K562 (cell line): Measurements from ENCODE around the gene CLCN6. TPM values are rescaled to one million over a fixed set of nuclear protein-coding genes. Genes with fewer than 3 reads are reported as not detected.

ENCODE experiments used
- ARHGAP35 ChIP-seq: fragments of 450-650 bp; IDR thresholded peaks from 2 replicates; pipeline ENCODE4 v1.6.1; 2018; ENCODE audit not compliant: partially characterized antibody
- ATF2 ChIP-seq: sonication (generic); formaldehyde crosslinking; IDR thresholded peaks from 2 replicates; pipeline ENCODE4 v1.8.1; 2022; ENCODE audit warnings: missing genetic modification reagents
- BCOR ChIP-seq: fragments of 450-650 bp; IDR thresholded peaks from 2 replicates; pipeline ENCODE4 v1.6.1; 2016
- CBX5 ChIP-seq: IDR thresholded peaks from 2 replicates; pipeline ENCODE4 v1.6.1; 2014; ENCODE audit warnings: low read depth, borderline replicate concordance
- CBX8 ChIP-seq: fragments of 200-600 bp; sonication (generic); IDR thresholded peaks from 2 replicates; pipeline ENCODE4 v1.6.1; 2012; ENCODE audit warnings: borderline replicate concordance, mixed run types, low read depth, mild to moderate bottlenecking, moderate library complexity, mixed read lengths, low read length, control low read depth, inconsistent platforms; ENCODE audit not compliant: poor library complexity, severe bottlenecking; ENCODE audit errors: extremely low read depth
- EP300 ChIP-seq: IDR thresholded peaks from 2 replicates; pipeline ENCODE4 v1.6.1; 2012; ENCODE audit warnings: low read length, improper control_type of control experiment
- GABPB1 ChIP-seq: sonication (generic); formaldehyde crosslinking; IDR thresholded peaks from 2 replicates; pipeline ENCODE4 v1.8.0; 2022; ENCODE audit warnings: mild to moderate bottlenecking, missing genetic modification reagents
- GATAD2B ChIP-seq: fragments of 450-650 bp; IDR thresholded peaks from 2 replicates; pipeline ENCODE4 v1.6.1; 2017; ENCODE audit warnings: mild to moderate bottlenecking, borderline replicate concordance
- MIER1 ChIP-seq: fragments of 450-650 bp; IDR thresholded peaks from 2 replicates; pipeline ENCODE4 v1.6.1; 2016; ENCODE audit warnings: antibody characterized with exemption, mild to moderate bottlenecking, low read depth
- MTA2 ChIP-seq: fragments of 450-650 bp; IDR thresholded peaks from 2 replicates; pipeline ENCODE4 v1.6.1; 2016; ENCODE audit warnings: low read depth
- NFIX ChIP-seq: fragments of 250-450 bp; sonication (Bioruptor Pico); IDR thresholded peaks from 2 replicates; pipeline ENCODE4 v1.4.0; 2020; ENCODE audit warnings: low read depth, mild to moderate bottlenecking, moderate library complexity
- NRF1 ChIP-seq, 2 experiments: fragments of 450-650 bp; IDR thresholded peaks in 1 of 2; conservative IDR thresholded peaks in 1 of 2; 2 replicates each; pipeline ENCODE4 v1.6.1; 2014; ENCODE audit warnings: mild to moderate bottlenecking in 2 of 2
- RCOR1 ChIP-seq, 2 experiments: IDR thresholded peaks; 2 replicates each; pipeline ENCODE4 v1.6.1; 2012; ENCODE audit warnings: low read depth in 2 of 2, low read length in 2 of 2, borderline replicate concordance in 1 of 2, improper control_type of control experiment in 1 of 2
- SMARCA5 ChIP-seq: fragments of 450-650 bp; IDR thresholded peaks from 2 replicates; pipeline ENCODE4 v1.6.1; 2016
- SMARCB1 ChIP-seq: IDR thresholded peaks from 2 replicates; pipeline ENCODE4 v1.6.1; 2011; ENCODE audit warnings: improper control_type of control experiment, low read depth; ENCODE audit not compliant: insufficient read length
- SRF ChIP-seq, 2 experiments: fragments of 250-450, 450-650 bp in 1 of 2; sonication (Bioruptor Pico) in 1 of 2; sonication (generic) in 1 of 2; formaldehyde crosslinking; IDR thresholded peaks; 2 replicates each; pipeline versions ENCODE4 v1.5.0 to v1.5.1; 2020 to 2022; ENCODE audit warnings: mild to moderate bottlenecking in 1 of 2, missing genetic modification reagents in 1 of 2
- STAT5A ChIP-seq: IDR thresholded peaks from 2 replicates; pipeline ENCODE4 v1.6.1; 2012; ENCODE audit warnings: low read length, inconsistent platforms, borderline replicate concordance
- TAF7 ChIP-seq: fragments of 450-650 bp; IDR thresholded peaks from 2 replicates; pipeline ENCODE4 v1.6.1; 2016; ENCODE audit warnings: missing genetic modification characterization, missing compliant biosample characterization
- TFAP4 ChIP-seq: sonication (generic); formaldehyde crosslinking; IDR thresholded peaks from 2 replicates; pipeline ENCODE4 v1.8.0; 2022; ENCODE audit warnings: missing genetic modification reagents, mild to moderate bottlenecking, moderate library complexity, borderline replicate concordance
- THRAP3 ChIP-seq: fragments of 450-650 bp; IDR thresholded peaks from 2 replicates; pipeline ENCODE4 v1.6.1; 2016; ENCODE audit warnings: mild to moderate bottlenecking, inconsistent platforms, borderline replicate concordance
- ZNF12 ChIP-seq: sonication (generic); formaldehyde crosslinking; IDR thresholded peaks from 2 replicates; pipeline ENCODE4 v1.4.0; 2020; ENCODE audit warnings: mild to moderate bottlenecking, missing genetic modification reagents
- ZNF347 ChIP-seq: fragments of 450-650 bp; formaldehyde crosslinking; IDR thresholded peaks from 2 replicates; pipeline ENCODE4 v1.4.0; 2020; ENCODE audit warnings: low read depth, mild to moderate bottlenecking, moderate library complexity
- polyA plus RNA-seq, 8 experiments: library from polyadenylated mRNA; depleted of rRNA in 4 of 8; stranded (reverse) in 5 of 8; unstranded in 3 of 8; fragments of >200 nt; fragmentation: Nextera tagmentation in 2 of 8; fragmentation: Illumina TruSeq in 1 of 8; extraction: Ambion mirVana in 2 of 8; extraction: Trizol in 1 of 8; gene quantifications; 2 replicates each; pipeline versions ENCODE4 v1.2.1 to v1.2.3, GENCODE V29; 2011 to 2014; ENCODE audit warnings: inconsistent platforms in 1 of 8, missing spikeins in 1 of 8
- total RNA-seq, 7 experiments: library from RNA; depleted of rRNA in 6 of 7; stranded (reverse); fragments of >200 nt in 6 of 7; fragmentation: Illumina TruSeq in 2 of 7; extraction: Trizol in 2 of 7; gene quantifications; 2 replicates each; pipeline versions ENCODE4 v1.2.1 to v1.2.3, GENCODE V29; 2011 to 2021; ENCODE audit warnings: low replicate concordance in 1 of 7
- TF ChIP-seq, protein P1 (sequence below): fragments of 250-450 bp; sonication (Bioruptor Pico); IDR thresholded peaks from 2 replicates; pipeline ENCODE4 v1.8.0; 2022; ENCODE audit warnings: moderate library complexity, mild to moderate bottlenecking, inconsistent platforms
- TF ChIP-seq, protein P2 (sequence below): fragments of 450-650 bp; formaldehyde crosslinking; IDR thresholded peaks from 2 replicates; pipeline ENCODE4 v1.4.0; 2020; ENCODE audit warnings: mild to moderate bottlenecking, moderate library complexity

The CLCN6 gene
- total and polyA plus RNA-seq, 9 of the 15 experiments (the other 6 are each of a cell fraction or from before 2014, with no cell fraction given) = 2.0 to 21.8 (median 13.6) TPM

DNA sequence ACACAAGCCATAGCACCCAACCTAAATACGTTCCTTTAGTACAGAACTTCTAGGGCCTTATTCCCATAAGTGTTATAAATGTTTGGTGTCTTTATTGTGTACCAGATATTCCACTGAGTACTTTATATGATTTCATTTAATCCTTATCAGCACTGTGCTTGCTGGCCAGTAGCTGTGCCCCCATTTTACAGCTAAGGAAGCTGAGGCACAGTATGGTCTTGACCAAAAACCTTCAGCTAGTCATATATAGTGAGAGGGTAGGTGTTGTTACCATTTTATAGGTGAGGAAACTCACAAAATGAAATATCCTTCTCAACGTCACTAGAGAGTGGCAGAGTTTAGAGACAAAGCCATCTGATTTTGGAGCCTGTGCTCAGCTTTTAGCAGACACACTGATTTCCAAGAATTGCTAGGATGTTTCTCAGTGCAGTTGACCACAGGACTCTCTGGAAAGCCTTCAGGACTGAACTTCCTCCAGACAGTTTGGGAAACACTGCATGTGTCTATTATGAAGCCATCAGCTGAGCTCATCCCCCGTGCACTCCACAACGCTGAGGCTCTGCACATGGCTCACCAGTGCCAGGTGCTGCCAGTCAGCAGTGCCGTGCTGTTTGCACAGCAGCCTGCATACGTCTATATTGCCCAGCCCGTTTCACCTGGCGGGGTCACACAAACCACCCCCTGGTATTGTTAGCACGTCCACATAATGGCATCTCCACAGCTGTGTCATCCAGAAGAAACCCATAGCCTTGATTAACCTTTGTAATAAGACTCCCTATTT lies 26.1 kb downstream of the CLCN6 start (continued):
- no peak for TF ChIP-seq NRF1 (conservative IDR thresholded peaks at IDR 0.05 in 1 of 2, IDR thresholded peaks at IDR 0.05 in 1 of 2)
- TF ChIP-seq, protein P1, sequence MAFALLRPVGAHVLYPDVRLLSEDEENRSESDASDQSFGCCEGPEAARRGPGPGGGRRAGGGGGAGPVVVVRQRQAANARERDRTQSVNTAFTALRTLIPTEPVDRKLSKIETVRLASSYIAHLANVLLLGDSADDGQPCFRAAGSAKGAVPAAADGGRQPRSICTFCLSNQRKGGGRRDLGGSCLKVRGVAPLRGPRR (CRISPR knock-in tag) = no peak
- no peak for TF ChIP-seq ZNF12 (CRISPR knock-in tag)
- no peak for TF ChIP-seq GABPB1 (CRISPR knock-in tag)
- TF ChIP-seq EP300 = no peak
- no peak for TF ChIP-seq MTA2
- TF ChIP-seq MIER1 = no peak
- no peak for TF ChIP-seq STAT5A
- no peak for TF ChIP-seq CBX8
- TF ChIP-seq, protein P2, sequence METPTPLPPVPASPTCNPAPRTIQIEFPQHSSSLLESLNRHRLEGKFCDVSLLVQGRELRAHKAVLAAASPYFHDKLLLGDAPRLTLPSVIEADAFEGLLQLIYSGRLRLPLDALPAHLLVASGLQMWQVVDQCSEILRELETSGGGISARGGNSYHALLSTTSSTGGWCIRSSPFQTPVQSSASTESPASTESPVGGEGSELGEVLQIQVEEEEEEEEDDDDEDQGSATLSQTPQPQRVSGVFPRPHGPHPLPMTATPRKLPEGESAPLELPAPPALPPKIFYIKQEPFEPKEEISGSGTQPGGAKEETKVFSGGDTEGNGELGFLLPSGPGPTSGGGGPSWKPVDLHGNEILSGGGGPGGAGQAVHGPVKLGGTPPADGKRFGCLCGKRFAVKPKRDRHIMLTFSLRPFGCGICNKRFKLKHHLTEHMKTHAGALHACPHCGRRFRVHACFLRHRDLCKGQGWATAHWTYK (CRISPR knock-in tag) = no peak
- no peak for TF ChIP-seq SRF (CRISPR knock-in tag; IDR thresholded peaks at IDR 0.05)
- peak in 1 of 2 experiments; percentile 24; a peak in 1 of 4 replicates for TF ChIP-seq RCOR1 (IDR thresholded peaks at IDR 0.05; ENCODE audit: borderline replicate concordance in 1 of 2, low read depth in 2 of 2, low read length in 2 of 2)
- no peak for TF ChIP-seq ZNF347 (CRISPR knock-in tag)
- TF ChIP-seq BCOR = peak; percentile 89; the same call in 1 of the 2 replicates
- no peak for TF ChIP-seq SMARCB1
- no peak for TF ChIP-seq CBX5
- no peak for TF ChIP-seq ATF2 (CRISPR knock-in tag)
- no peak for TF ChIP-seq NFIX (CRISPR knock-in tag)
- TF ChIP-seq ARHGAP35 = no peak
- TF ChIP-seq SMARCA5 = peak; percentile 59; the same call in 1 of the 2 replicates
- TF ChIP-seq THRAP3 = no peak
- no peak for TF ChIP-seq TAF7 (tag)
- no peak for TF ChIP-seq GATAD2B
- peak; percentile 42 for TF ChIP-seq TFAP4 (CRISPR knock-in tag)
